ENCODE results near the gene IBSP.

- TF ChIP-seq, protein P1, sequence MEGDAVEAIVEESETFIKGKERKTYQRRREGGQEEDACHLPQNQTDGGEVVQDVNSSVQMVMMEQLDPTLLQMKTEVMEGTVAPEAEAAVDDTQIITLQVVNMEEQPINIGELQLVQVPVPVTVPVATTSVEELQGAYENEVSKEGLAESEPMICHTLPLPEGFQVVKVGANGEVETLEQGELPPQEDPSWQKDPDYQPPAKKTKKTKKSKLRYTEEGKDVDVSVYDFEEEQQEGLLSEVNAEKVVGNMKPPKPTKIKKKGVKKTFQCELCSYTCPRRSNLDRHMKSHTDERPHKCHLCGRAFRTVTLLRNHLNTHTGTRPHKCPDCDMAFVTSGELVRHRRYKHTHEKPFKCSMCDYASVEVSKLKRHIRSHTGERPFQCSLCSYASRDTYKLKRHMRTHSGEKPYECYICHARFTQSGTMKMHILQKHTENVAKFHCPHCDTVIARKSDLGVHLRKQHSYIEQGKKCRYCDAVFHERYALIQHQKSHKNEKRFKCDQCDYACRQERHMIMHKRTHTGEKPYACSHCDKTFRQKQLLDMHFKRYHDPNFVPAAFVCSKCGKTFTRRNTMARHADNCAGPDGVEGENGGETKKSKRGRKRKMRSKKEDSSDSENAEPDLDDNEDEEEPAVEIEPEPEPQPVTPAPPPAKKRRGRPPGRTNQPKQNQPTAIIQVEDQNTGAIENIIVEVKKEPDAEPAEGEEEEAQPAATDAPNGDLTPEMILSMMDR (IDR thresholded peaks at IDR 0.05) = no peak
- TF ChIP-seq POLR2AphosphoS5 (IDR thresholded peaks at IDR 0.05; ENCODE audit: low read depth, low read length) (no peak), REST (IDR thresholded peaks at IDR 0.05; ENCODE audit: insufficient read depth in 1 of 2, low read depth in 2 of 2, low read length in 1 of 2) (no peak), SIN3A (IDR thresholded peaks at IDR 0.05; ENCODE audit: borderline replicate concordance, insufficient read depth, low read depth, low read length) (no peak), TCF7L2 (IDR thresholded peaks at IDR 0.05; ENCODE audit: low read depth, low read length) (no peak)
Observed at GRCh38 chr4:87835197-87835596, 35.8 kb downstream of the IBSP start.
